Stimulated activated naive CD8-positive, alpha-beta T cell treated with anti-CD3 and anti-CD28 coated beads, Interleukin-15, Interleukin-2, amounts not matched to agents 100 U/mL and 50 U/mL, for 24 hours (primary cell): ENCODE results near the gene PASK.
A peak's percentile ranks its signal among the peaks of the same experiment; 100 is the strongest.
"Not testable (repeated sequence)": the region's sequence is repeated elsewhere in the genome, so short reads cannot be mapped to it uniquely, and the experiment has no call there.

Source experiments
- ATAC-seq: fragments of 150-1000 bp; cut with Tn5 transposase; one replicate; pipeline ENCODE4 v1.10.0; 2021
- DNase-seq: peaks from one replicate; pipeline ENCODE4 v3.0.0; 2021

Gene PASK

DNA sequence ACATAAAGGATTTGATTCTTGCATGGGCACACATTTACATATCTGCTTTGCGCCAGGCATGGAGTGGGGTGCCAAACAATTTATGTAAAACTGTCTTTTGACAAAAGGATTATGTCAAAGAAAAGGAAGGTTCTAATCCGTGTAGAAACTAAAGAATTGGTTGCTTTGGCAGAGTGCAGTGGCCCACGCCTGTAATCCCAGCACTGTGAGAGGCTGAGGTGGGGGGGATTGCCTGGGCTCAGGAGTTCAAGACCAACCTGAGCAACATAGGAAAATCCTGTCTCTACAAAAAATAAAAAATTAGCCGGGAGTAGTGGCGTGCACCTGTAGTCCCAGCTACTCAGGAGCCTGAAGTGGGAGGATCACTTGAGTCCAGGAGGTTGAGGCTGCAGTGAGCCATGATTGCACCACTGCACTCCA is 46.1 kb downstream of the PASK start:
- no peak for ATAC-seq
- DNase-seq = no peak

DNA sequence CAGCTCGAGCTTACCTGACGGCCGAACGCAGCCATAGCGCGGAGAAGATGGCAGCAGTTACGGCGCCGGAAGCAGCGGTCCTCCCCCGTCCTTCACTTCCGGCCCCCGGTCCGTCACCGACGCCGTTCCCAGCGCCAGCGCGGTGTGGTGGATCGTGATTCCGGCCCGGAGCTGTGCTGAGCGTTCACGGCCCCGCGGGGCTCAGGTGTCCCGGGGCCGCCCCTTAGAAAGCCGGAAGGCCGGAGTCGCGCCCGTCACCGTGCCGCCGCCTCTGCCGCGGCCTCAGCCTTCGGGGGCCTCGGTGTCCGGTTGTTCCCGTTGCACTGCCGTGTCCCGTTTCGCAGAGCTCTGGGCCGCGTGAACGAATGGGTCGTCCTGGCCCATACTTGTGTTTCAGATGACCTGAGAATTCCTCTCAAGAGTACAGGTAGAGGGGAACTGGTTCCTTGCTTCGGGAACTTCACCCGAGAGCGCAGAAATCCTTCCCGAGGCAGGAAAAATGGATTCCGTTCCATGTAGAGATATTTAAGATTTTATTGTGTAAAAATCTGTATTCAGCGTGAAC is 47.0 kb downstream of the PASK start, which contains the start of gene MTERF4:
MTERF4 (minus strand) TSS at position 49 of the 565 bp plus-strand sequence; CDS start at position 35, 14 bp downstream.
- DNase-seq (peak; percentile 92), ATAC-seq (peak; percentile 100)

DNA sequence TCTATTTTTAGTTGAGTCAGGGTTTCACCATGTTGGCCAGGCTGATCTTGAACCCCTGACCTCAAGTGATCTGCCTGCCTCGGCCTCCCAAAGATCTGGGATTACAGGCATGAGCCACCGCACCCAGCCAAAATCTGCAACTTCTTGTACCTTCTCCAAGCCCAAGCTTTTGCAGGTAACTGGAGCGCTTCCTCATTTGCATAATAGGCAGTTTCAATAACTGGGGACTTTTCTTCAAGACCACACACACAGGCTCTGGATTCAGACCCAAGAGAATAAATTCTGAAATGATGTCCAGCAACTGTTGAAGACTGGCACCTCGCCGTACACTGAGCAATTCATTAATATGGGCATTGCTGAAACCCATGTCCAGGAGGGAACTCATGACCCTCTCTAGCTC is 50.0 kb downstream of the PASK start:
- ATAC-seq (no peak), DNase-seq (no peak)

DNA sequence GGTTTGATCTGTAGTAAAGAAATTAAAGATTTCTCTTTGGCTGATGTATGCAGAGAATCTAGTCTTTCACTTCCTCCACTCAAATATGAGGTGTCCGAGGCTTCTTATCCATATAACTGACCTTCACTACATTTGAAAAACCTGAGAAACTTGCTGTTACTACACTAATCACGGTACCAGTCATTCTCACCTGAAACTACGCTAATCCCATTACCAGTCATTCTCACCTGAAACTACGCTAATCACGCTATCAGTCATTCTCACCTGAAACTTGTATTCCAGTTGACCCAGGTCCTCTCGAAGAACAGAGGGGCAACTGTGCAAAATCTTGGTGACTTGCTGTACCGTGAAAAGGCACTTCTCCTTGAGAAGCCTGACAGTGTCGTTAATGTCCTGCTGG is 52.3 kb downstream of the PASK start:
- DNase-seq (no peak), ATAC-seq (no peak)

DNA sequence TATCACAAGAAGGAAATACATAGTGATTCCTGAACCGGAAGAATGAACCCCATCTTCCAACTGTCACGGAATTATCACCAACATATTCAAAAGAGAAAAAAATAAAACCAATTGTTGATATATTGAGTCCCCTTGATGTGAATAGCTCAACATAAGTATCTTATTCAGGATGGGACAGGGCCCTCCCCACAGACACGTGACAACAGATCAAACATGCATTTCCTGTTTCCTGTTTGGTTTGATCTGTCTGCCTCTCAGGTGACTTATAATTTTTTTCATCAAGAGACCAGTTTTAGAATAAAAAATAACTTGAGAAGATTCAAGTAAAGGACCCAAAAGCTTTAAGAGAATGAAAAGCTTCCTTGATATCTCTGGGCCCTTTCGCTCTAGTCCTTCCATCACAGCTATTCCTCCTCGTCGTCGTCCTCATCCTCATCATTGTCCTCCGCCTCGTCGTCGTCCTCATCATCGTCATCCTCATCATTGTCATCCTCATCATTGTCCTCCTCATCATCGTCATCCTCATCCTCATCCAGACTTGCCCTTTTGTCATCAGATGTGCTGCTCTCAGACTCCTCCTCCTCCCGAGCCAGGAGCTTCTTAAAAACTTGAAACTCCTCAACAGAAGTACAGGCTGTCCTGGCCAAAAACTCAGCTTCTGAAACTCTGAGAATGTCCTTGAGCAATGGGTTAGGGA is 53.5 kb downstream of the PASK start:
- DNase-seq (no peak), ATAC-seq (no peak)

DNA sequence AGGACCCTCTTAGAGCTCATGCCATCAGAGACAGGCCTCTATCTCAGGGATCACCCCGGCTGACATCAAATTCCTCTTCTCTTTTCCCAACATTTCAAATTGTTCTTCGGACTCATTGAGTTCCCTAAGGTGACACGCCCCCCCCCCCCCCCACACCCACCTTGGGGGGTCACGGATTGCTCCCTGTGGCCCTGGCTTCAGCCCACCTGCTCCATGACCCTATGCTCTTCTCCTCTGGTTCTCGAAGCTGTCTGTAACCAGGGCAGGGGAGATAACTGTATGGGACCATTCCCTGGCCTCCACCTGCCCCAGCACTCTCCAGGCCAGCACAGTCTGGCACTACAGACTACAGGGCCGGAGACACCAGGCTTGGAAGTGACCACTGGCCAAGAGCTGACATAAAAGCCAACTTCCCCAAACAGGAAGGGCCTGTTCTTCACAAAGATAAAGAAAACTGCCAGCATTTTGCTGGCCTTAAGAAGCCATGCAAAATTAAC is 54.3 kb downstream of the PASK start:
- ATAC-seq (no peak), DNase-seq (no peak)

DNA sequence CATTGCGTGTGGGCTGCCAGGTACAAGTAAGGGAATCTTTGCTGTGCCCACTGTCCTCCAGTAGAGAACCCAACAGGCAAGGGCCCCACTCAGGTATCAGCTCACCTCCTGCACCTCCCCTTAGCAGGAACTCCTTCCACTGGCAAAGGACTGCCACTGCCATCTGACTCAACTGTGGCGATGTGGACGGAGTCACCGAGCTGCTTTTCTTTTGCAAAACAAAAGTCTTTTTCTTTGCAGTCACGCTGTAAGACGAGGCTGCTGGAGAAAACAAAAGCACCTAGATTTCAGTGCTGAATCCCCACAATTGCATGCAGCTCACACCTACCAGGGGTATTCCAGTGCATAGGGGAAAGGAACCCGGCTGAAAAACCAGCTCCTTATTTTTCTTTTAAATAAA is 55.1 kb downstream of the PASK start:
- DNase-seq = no peak
- no peak for ATAC-seq

DNA sequence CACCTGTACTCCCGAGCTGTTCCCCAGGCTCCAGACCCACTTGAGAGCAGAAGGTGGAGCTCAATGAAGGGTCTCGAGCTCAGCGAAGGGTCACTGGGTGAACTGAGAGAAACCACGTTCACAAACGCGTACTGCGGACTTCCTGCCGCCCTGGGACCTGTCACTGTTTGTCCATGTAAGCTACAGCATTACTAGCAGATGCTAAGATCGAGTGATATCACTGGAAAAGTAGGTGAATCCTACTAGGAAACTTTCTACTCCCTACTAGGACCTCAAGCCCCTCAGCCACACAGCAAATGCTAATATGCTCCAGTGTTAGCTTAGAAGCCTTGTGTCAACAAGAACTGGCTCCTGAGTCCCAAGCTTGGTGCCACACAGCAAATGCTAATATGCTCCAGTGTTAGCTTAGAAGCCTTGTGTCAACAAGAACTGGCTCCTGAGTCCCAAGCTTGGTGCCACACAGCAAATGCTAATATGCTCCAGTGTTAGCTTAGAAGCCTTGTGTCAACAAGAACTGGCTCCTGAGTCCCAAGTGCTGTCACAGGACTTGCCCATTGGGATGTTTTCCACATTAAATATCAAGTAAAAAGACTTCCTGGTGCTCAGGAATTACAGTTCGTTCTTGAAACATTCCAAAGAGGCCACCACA is 56.0 kb downstream of the PASK start:
- not testable (repeated sequence) for ATAC-seq, DNase-seq

DNA sequence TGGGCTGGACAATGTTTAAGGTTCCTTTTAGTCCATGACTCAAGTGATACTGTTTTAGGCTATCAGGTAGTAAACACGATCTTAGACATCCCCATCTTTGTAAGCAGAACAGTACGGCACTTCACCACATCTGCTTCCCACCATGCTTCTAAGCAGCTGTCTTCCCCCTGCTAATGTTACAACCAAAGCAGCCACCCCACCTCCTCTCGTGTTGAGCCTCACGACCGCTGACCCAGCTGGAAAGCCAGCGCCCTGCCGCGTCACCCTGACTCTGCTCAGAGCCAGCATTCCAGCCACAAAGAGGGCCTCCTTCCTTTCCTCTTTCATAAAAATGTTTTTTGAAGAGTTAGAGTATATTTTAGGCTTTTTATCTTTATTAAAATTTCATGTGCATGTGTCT is 56.6 kb downstream of the PASK start:
- no peak for ATAC-seq
- DNase-seq = no peak

DNA sequence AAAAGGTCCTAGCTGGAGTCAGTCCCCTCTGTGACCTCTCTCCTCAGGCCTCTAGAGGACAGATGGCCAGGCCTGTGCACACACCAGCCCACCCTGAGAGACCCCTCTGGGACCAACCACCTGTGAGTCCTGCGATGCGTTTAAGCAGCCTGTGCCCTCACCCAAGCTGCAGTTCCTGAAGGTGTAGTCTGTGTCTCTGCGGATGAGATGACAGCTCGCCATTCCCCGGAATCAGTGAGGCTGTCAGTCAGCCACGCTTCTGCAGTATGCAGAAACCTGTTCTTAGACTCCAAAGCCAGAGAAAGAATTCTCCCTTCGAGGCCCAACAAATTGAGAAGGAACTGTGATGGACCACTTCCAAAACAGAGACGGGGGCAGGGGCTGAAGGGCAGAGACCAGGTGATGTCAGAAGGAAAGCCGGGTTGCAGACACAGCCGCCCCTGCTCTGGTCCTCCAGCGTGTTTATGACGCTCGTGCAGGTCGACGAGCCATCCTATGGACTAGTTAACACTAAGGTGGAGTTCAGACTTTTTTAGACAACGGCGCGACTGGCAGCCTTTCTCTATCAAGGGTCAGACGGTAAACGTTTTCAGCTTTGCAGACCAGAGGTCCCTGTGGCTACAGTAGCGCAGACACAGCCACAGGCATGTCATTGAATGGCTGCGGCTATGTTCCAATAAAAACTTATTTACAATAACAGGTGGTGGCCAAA is 57.4 kb downstream of the PASK start:
- DNase-seq (no peak), ATAC-seq (no peak)

DNA sequence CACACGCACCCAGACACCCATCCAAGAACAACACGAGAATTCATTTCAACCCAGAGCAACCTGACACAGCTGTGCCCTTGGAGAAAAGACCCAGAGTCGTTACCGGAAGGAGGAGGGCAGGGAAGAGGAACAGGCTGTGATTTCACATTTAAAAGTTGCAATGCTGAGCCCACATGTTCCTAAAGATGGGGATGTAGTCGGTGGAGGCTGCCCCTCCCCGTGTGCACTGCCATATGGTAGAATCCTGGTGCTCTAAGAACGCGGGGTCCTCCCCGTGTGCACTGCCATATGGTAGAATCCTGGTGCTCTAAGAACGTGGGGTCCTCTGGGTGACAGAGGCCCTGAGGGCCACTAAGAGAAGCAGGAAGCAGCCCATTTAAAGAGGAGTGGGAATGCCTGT is 58.1 kb downstream of the PASK start:
- ATAC-seq (peak; percentile 44), DNase-seq (no peak)

DNA sequence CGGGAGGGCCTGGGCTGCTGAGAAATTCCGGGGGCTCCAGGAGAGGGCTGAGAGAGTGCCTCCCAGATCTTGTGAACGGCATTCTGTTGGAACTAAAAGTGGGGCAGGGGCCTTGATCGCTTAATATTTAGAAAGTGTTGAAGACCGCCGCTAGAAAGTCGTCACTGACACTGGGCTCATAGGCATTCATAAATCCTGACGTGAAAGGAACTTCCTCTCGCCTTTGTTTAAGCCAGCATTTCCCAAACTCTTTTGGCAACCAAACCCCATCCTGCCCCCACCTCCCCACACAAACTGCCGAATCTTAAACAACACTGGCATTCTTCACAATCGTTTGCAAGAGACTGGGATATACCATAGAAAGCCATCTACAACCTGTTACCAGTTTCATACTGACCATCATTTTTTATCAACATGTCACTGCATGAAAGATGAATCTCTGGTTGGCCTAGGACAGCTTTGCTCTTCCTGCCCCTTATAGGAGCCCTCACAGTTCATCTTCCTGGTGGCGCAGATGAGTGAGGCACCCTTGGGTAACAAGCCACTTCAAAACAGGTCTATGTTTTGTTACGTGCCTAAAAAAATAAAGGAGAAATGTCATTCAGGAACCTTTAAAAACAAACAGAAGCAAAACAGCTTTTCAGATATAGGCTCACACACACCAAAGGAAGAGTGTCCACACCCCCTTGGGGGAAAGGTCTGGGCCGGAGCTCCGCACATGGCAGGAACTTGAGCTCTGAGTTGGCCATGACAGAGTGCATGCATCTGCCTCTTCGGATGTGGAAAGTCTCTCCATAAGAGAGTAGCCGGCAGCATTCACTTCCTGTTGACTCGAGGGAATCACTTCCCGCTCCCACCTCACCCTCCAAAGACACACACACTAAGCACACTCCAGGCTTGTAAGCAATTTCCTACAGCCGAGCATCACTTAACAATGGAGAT is 60.2 kb downstream of the PASK start:
- DNase-seq = peak; percentile 0
- ATAC-seq = no peak

DNA sequence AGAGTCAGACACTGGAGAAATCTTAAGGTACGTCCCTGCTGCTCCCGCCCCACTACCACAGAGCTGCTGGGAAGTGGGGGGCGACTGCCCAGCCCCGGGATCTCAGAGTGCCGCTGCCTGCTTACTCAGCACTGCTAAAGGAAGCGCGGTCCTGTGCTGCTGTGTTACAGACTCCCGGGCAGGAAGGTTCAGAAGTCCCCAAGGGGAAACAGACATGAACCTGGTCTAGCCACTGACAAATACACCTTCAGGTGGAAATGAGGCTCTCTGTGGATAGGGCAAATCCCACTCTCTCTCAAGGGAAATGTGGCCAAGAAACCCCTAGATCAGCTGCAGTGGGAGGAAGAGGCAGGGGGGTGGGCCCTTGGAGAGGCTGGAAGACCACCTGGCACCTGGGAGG is 60.9 kb downstream of the PASK start:
- ATAC-seq = no peak
- DNase-seq = no peak

DNA sequence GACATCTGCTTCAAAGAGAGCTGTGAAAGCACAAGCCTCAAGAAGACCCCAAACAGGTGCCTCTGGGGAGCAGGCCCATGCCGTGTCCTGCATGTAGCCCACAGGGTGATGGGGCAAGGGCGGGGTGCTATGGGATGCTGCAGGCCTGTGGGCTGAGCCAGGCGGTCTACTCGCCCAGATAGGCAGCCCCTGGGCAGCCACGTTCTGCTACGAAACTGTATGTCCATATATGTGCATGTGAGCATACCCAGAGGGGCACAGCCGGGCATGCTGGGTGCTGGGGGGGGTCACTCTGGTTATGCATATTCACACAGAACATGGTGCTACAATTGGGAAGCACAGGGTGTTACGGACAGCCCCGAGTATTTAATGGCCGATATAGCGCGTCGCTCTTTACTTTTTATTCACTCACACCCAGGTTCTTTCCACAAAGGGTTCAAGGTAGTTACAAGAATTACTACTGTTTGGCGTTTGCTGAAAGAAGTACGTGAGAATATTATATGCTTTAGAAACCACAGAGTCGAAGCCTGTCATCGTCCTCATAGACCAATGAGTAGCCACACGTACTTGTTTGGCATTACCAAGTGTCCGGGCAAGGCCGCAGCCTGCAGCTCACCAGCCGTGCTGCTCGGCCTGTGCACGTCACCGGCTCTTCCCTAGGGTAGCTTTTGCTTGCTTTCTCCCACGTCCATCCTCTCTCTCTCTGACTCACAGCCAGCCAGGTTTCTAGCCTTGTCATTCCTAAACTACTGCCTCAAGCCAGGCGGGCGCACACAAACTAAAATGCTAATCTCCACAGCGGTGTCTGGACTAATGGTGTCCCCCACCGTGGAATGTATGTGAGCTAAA is 61.6 kb downstream of the PASK start:
- ATAC-seq (no peak), DNase-seq (no peak)

DNA sequence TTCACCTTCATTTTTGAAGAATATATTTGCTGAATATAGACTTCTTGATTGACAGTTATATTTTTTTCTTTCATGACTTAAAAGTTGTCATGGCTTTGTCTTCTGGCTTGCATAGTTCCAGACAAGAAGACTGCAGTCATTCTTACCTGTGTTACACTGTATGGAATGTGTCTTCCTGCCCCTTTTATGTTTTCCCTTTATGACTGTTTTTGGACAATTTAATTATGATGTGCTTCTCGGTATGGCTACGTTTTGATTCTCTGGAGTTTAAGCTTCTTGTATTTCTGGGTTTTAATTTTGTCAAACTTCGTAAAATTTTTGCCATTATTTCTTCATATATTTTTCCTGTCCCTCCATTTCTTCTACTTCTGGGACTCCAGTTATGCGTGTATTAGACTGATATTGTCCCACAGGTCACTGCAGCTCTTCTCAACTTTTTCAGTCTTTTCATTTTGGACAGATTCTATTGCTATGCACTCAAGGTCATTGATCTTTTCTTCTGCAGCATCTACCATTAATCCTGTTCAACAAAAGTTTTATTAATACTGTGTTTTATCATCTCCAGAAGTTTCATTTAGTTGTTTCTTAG is 64.3 kb downstream of the PASK start:
- no peak for DNase-seq
- no peak for ATAC-seq

DNA sequence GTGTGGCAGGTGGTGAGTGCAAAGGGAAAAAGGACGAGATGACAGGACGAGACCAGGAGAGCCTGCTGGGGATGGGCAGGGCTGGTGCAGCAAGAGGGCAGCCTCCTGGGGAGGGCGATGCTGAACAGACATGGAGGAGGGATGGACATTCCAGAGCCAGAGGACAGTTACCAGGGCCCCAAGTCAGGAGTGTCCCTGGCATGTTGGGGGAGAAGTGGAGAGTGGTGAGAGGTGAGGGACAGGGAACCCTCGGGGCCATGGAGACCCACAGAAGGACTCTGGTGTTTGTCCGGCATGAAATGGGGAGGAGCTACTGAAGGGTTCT is 66.2 kb downstream of the PASK start:
- DNase-seq (peak; percentile 1), ATAC-seq (no peak)

DNA sequence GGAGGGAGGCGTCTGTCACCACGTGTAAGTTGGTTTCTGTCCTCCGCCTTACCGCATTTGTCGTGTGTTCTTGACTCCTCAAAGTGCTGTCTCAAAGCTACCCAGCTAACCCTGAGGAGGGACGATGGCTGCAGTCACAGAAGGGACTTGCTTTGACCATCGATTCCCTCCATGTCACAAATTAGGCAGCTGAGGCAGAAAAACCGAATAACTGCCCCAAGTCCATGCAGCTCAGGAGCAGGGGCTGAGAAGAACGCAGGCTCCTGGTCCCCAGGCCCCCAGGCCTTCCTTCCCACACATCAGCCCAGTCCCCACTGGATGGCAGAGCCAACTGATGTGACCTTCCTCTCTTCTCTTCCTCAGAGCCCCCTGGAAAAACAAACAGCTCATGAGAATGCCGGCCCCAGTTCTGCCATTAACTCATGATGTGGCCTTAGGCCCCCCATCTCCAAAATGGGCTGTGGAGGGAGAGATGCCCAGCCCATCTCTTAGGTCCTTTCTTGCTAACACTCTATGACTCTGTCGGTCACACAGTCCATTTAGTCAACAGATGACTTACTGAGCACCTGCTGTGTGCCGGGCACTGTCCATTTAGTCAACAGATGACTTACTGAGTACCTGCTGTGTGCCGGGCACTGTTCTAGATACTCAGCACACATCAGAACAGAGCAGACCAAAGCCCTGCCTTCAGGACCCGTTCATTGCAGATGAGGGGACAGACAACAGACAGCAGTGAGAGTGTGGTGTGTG is 66.8 kb downstream of the PASK start:
- ATAC-seq (no peak), DNase-seq (no peak)

DNA sequence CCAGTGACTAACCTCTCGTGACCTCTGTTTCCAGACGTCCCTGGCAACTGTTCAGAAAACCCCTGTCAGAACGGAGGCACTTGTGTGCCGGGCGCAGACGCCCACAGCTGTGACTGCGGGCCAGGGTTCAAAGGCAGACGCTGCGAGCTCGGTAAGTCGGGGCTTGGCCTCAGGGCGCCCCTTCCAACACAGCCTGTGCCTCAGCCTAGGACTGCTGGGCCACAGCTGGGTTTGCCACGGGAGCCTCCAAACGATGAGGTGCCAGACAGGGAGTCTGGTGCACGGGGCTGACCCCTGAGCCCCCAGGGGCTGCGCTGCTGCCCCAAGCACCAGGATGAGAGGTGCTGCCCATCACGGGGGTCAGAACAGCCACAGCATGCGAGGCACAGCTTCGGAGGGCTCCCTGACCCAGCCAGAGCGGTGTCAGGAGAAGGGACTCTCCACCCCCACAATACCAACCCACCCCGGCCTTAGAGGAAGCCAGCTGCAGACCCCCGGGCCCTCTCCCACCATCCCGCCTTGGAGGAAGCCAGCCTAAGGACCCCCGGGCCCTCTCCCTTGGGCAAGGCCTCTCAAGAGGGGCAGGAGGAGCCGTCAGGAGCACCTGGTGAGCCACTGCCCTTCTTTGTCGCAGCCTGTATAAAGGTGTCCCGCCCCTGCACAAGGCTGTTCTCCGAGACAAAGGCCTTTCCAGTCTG is 67.5 kb downstream of the PASK start:
- no peak for DNase-seq
- ATAC-seq = no peak

DNA sequence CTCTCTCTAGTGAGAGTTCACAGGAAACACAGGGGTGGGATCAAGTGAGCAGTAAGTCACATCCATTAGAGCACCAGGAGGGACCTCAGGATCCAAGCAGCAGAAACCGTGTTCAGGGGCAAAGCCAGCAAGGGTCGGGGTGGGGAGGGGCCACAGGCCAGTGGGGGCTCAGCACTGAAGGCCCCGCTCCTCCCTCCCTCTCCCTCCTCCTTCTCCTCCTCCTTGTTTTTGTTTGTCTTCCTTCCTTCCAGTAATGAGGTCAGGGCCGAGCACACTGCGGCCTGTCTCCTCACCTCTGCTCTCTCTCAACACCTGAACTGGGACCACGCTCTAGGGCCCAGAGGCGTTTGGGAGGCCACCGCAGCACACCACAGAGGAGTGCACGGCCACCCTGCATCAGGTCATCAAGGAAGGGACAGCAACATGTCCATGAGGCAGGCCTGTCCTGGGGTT is 68.1 kb downstream of the PASK start:
- no peak for ATAC-seq
- no peak for DNase-seq
